Stromal cell of bone marrow (primary cell): ENCODE results near the gene SYT12.
"Not testable (repeated sequence)": the region's sequence is repeated elsewhere in the genome, so short reads cannot be mapped to it uniquely, and the experiment has no call there.

Experiments
- DNase-seq: peaks from one replicate; pipeline ENCODE4 v3.0.0-alpha.2; 2012; ENCODE audit warnings: low read depth

Gene SYT12

GRCh38 chr11:67022961-67023956 lies at the start of gene SYT12:
Gene SYT12 (plus strand): TSS chr11:67023134. CDS start chr11:67030145, 7,011 bp downstream.
- DNase-seq = no peak

GRCh38 chr11:66973956-66974580 lies 48.9 kb upstream of the SYT12 start:
- no peak for DNase-seq

- no peak for DNase-seq
These were observed 48.1 kb upstream of the SYT12 start, which contains the start of gene C11orf86 for GRCh38 chr11:66974724-66975404. Gene C11orf86 (plus strand): TSS chr11:66975304. CDS start chr11:66975363, 59 bp downstream.

- DNase-seq = no peak
These were observed 47.4 kb upstream of the SYT12 start for GRCh38 chr11:66975405-66976027.

- DNase-seq = no peak
These were observed 46.9 kb upstream of the SYT12 start for GRCh38 chr11:66976028-66976467.

GRCh38 chr11:66976925-66977324 lies 46.0 kb upstream of the SYT12 start:
- no peak for DNase-seq

GRCh38 chr11:66978229-66978628 lies 44.7 kb upstream of the SYT12 start:
- no peak for DNase-seq

- no peak for DNase-seq
These were observed 44.2 kb upstream of the SYT12 start for GRCh38 chr11:66978717-66979116.

GRCh38 chr11:66979336-66979980 lies 43.5 kb upstream of the SYT12 start:
- no peak for DNase-seq

GRCh38 chr11:66981976-66982578 lies 40.9 kb upstream of the SYT12 start:
- peak; percentile 82 for DNase-seq

- DNase-seq = no peak
These were observed 39.5 kb upstream of the SYT12 start for GRCh38 chr11:66983275-66983924.

- no peak for DNase-seq
These were observed 37.3 kb upstream of the SYT12 start for GRCh38 chr11:66985508-66986177.

- DNase-seq = no peak
These were observed 36.8 kb upstream of the SYT12 start for GRCh38 chr11:66986178-66986545.

GRCh38 chr11:66987158-66987620 lies 35.7 kb upstream of the SYT12 start:
- no peak for DNase-seq

GRCh38 chr11:66987924-66988637 lies 34.9 kb upstream of the SYT12 start:
- no peak for DNase-seq

GRCh38 chr11:66988741-66989140 lies 34.2 kb upstream of the SYT12 start:
- DNase-seq = not testable (repeated sequence)

GRCh38 chr11:66989360-66989759 lies 33.6 kb upstream of the SYT12 start:
- DNase-seq = not testable (repeated sequence)

GRCh38 chr11:66992041-66992440 lies 30.9 kb upstream of the SYT12 start:
- DNase-seq = no peak

GRCh38 chr11:66996609-66997273 lies 26.2 kb upstream of the SYT12 start:
- no peak for DNase-seq
